ENCODE results near the gene VPS9D1.

DNA sequence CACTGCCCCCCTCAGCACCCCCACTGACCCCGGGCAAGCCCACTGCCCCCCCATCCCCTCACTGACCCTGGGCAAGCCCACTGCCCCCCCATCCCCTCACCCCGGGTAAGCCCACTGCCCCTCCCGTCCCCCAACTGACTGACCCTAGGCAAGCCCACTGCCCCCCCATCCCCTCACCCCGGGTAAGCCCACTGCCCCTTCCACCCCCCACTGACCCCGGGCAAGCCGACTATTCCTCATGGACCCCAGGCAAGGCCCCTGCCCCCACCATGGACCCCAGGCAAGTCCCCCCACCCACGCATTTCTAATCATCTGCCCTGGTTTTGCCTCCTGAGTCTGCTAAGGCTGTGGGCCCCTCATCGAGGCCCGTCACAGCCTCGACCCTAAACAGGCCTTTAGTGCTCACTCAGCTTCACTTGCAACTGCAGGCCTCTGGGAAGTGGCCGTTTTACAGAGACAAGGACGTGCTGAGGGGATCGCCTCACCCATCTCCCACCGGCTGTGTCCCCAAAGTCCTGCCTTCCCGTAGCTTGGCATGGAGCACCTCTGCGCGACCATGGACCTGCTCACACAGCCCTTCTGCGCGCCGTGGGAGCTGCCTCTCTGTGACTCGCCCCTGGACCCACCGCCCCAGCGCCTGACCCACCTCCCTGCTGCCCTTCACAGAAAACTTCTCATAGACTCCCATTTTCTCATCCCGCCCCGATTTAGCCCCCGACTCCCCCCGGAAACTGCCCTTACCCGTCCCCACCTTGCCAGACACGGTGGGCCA is 3.6 kb downstream of the VPS9D1 start:
- TF ChIP-seq CEBPB (IDR thresholded peaks at IDR 0.05) (no peak), FOXM1 (IDR thresholded peaks at IDR 0.05; ENCODE audit: borderline replicate concordance, low read depth) (no peak), YY1 (IDR thresholded peaks at IDR 0.05; ENCODE audit: low read depth) (no peak), RAD21 (IDR thresholded peaks at IDR 0.05; ENCODE audit: low read depth) (no peak), CREB1 (IDR thresholded peaks at IDR 0.05; ENCODE audit: low read depth) (no peak)
- TF ChIP-seq, protein P1, sequence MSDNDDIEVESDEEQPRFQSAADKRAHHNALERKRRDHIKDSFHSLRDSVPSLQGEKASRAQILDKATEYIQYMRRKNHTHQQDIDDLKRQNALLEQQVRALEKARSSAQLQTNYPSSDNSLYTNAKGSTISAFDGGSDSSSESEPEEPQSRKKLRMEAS (IDR thresholded peaks at IDR 0.05): no peak
- TF ChIP-seq, protein P2, sequence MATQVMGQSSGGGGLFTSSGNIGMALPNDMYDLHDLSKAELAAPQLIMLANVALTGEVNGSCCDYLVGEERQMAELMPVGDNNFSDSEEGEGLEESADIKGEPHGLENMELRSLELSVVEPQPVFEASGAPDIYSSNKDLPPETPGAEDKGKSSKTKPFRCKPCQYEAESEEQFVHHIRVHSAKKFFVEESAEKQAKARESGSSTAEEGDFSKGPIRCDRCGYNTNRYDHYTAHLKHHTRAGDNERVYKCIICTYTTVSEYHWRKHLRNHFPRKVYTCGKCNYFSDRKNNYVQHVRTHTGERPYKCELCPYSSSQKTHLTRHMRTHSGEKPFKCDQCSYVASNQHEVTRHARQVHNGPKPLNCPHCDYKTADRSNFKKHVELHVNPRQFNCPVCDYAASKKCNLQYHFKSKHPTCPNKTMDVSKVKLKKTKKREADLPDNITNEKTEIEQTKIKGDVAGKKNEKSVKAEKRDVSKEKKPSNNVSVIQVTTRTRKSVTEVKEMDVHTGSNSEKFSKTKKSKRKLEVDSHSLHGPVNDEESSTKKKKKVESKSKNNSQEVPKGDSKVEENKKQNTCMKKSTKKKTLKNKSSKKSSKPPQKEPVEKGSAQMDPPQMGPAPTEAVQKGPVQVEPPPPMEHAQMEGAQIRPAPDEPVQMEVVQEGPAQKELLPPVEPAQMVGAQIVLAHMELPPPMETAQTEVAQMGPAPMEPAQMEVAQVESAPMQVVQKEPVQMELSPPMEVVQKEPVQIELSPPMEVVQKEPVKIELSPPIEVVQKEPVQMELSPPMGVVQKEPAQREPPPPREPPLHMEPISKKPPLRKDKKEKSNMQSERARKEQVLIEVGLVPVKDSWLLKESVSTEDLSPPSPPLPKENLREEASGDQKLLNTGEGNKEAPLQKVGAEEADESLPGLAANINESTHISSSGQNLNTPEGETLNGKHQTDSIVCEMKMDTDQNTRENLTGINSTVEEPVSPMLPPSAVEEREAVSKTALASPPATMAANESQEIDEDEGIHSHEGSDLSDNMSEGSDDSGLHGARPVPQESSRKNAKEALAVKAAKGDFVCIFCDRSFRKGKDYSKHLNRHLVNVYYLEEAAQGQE (IDR thresholded peaks at IDR 0.05; ENCODE audit: low read depth): no peak

All from Ishikawa (cell line).